CD4-positive, alpha-beta T cell treated with Interleukin-4 for 4 hours (primary cell): ENCODE results near the gene RRAD.

Experiments
- DNase-seq: peaks from one replicate; pipeline ENCODE4 v3.0.0-alpha.2; 2020

RRAD gene

DNA sequence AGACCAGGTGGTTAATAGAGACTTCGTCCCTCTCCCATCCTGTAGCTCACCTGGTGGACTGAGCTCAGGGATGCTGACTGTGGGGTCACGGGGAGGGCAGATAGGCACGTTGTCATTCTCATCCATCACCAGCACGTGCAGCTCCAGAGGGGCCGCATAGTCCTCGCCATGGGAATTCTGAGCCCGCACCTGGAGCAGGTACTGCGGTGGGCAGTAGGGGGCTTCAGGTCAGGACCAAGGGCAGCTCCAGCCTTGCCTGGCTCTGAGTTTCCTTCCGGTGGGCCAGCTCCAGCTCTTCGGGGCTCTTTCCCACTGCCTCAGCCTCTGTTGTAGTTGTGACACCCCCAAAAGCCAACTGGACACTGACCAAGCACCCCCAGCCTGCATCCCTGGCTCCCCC lies 12.3 kb downstream of the RRAD start:
- DNase-seq = no peak

DNA sequence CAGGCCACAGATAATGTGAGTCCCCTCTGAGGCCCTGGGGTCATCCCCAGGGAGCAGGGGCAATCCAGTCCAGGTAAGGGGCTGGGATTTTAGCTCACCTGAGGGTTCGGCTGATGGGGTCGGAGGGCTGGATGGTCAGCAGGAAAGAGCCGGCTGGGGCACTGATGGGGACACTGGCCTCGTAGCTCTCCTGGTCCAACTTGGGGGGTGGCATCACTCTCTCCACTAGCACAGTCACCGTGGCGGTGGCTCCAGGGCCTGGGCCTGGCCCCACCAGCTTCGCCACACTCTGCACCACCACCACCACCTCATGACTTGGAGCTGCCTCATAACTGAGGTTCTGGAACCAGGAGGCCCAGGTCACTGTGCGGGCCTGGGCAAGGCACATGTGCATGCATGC lies 13.5 kb downstream of the RRAD start:
- no peak for DNase-seq

DNA sequence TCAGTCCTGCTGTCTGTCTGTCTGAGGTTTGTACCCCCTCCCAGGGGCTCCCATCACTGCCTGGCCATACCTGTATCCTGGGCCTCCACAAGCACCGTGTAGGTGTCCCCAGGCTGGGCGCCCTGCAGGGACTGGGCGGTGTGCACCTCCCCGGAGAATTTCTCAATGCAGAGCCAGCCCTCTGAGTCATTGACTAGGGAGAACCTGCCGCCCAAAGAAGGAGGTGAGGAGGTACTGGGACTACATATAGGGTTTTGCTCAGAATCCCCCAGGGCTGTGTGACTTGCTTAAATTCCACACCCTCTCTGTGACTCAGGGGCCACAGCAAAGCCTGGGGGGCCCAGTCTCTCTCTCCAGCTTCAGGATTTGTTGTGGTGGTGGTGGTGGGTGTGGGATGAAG lies 14.2 kb downstream of the RRAD start:
- DNase-seq = no peak

DNA sequence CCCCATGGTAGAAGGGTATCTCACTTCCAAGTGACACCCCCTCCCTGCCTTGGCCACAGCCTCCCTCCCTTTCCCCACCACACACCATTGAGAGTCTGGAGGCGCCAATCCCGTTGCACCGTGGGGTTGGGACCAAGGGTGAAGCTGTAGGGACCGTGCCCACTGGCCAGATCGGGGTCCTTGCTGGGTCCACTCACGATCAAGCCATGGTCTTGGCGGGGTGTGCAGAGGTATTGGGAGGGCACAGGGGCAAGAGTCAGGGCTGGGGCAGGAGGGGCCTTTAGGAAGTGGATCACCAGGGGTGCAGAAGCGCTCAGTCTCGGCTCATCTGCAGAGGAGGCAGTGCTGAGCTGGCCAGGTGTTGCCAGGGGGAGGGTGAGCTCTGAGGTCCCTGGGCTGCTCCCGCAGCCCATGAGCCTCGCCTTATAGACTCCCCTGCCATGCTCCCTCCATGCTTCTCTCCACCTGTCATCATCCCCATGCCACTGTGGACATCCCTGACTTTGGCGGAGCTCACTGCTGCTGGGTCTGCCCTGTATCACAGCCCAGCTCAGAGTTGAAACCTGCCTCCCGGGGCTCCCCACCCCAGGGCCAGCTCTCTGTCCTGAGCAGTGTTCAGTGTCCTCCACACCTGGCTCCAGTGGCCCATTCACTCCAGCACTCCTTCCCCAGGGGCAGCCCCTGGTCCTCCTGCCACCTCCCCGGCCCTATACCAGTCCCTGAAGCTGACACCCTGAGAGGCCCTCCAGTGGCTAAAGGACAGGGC lies 15.0 kb downstream of the RRAD start:
- DNase-seq = no peak

- no peak for DNase-seq
These were observed 16.4 kb downstream of the RRAD start for GRCh38 chr16:66908762-66909559.

GRCh38 chr16:66908116-66908515 lies 17.2 kb downstream of the RRAD start:
- DNase-seq = no peak

DNA sequence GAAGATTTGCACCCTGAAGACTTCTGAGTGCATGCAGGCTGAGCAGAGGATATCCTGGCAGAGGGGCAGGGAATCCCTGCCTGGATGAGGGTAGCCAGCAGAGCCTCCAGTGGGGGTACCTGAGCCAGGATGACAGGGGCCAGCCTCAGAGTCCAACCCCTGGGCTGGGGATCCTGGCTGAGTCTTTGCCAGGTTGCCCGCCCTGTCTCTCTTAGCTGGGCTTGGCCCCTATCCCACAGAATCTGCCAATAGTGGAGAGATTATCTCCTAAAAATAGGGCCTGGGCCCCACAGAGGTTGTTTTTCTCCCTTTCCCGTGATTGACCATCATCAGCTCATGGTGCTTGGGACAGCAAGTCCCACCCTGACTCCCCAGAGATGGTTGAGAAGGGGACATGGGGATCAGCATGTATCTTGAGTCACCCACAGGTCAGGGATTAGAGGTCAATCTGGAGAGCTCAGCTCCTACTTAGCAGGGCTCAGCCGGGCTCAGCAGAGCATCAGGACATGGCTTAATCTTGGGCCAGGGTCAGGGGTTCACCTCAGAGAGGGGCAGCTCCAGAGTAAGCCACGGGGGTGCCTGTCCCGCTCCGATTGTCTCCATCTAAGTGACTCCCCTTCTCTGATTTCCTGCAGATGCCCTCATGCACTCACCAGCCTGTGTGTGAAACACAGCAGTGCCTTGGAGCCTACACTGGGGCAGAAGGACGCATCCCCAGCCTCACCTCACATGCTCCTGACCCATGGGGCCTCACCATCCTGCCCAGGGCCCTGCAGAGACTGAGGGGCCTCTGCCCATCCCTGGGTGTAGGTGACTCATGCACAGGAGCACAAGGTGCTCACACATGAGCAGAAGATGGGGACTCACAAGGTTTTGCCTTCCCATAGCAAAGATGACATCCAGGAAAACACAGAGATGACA lies 18.2 kb downstream of the RRAD start:
- no peak for DNase-seq

DNA sequence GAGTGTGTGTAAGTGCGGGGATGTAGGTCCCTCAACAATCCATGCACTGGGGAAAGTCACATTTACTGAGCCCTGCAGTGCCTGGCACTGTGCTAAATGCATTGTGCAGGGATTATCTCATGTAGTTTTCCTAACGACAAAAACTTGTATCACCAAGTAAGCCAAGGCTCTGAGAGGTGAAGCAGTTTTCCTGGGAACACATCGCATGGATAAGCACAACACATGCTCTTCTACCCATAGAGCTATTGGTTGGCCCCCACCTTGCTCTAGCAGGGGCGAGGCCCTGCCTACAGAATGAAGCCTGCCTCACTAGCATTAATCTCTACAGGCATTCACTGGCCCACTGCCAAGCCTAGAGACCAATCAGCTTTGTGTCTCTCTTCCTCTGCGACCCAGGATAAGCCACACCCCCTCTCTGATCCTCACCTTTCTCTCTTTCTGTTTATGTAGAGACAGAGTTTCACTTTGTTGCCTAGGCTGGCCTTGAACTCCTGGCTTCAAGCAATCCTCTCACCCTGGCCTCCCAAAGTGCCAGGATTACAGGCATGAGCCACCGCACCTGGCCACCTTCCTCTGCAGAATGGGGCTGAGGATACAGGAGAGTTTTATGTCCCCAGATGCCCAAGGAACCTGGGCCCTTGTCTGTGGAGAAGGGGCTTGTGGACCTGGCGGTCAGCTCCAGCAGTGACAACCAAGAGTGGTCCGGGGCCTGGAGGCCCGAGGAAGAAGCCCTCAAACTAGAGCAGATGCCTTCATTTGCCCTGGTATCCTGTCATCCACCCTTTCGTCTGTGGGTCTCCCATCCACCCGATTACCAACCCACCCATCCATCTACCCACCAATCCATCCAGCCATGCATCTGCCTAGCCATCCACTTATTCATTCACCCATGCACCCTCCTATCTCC lies 19.4 kb downstream of the RRAD start:
- no peak for DNase-seq

- DNase-seq = no peak
These were observed 20.3 kb downstream of the RRAD start for GRCh38 chr16:66904846-66905632.

DNA sequence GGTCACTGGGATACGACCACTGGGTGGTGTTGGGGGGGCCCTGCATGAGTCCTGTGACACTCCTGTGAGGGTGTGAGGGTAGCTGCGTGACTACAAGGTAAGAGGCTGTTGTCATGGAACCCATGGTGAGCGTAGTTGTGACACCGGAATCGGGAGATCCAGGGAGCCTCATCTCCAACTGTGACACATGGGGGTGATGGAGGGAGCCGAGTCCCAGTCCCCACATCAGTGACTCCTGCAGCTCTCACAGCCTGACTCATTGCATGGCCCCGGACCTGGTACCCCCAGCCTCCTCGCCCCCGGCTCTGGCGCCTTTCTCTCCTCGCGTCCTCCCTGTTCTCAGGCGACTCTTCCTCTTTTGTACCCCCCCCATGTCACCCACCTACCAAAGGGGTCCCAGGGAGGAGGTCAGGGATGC lies 20.9 kb downstream of the RRAD start:
- no peak for DNase-seq

DNA sequence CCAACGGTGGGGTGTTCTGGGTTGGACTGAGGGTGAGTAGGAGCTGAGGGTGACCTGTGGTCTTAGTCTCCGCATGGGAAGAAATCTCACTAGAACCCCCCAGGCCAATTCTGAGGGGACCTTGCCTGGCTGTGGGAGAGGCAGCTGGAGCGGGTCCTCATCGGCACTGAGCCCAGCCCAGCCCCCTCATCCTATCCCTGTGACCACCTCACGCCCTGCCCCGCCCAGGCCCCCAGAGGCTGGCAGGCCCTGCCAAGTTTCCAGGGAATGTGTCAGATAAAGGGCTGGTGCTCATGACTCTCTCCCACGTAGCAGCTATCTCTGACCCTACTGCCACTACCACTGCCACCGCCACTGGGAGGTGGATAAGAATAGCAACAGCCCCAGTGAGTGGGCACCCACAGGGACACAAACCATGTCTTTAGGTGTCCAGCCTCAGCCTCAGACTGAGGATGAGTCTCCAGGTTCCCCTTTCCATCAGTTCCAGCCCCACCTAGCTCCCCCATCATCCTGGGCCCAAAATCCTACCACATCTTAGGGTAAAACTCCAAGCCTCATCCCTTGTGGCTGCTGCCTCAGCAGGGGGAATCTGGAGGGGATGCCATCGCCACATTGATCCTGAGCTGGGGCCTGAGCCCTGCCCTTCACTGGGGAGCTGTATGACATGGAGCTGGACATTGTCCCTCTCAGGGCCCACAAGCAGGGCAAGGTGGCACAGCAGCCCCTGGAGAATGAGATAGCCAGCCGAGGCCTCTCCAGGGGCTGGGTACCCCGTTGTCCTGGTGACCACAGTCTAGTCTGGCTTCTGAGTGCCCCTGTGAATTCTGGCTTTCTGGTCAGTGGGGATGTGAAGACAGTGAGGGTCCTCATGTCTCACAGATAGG lies 21.5 kb downstream of the RRAD start:
- DNase-seq = no peak

- no peak for DNase-seq
These were observed 22.4 kb downstream of the RRAD start for GRCh38 chr16:66902648-66903543.

DNA sequence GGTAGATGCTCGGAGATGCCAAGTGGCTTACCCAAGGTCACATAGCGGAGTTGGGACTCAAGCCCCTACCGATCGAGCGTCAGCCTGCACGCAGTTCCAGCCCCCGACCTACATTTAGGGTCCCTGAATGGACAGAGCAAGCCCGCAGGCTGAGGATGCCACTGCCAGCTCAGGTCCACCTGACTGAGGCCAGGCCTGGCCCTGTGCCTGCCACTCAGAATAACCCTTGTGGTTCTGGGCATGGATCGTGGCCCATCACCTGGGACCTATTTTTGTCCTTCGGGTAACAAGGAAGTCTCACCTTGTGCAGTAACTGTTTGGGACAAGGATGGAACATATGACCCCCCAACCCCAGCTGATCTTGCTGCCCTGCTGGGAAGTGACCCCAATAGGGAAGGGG lies 23.7 kb downstream of the RRAD start:
- DNase-seq = no peak

GRCh38 chr16:66900721-66901441 lies 24.5 kb downstream of the RRAD start:
- DNase-seq = no peak

DNA sequence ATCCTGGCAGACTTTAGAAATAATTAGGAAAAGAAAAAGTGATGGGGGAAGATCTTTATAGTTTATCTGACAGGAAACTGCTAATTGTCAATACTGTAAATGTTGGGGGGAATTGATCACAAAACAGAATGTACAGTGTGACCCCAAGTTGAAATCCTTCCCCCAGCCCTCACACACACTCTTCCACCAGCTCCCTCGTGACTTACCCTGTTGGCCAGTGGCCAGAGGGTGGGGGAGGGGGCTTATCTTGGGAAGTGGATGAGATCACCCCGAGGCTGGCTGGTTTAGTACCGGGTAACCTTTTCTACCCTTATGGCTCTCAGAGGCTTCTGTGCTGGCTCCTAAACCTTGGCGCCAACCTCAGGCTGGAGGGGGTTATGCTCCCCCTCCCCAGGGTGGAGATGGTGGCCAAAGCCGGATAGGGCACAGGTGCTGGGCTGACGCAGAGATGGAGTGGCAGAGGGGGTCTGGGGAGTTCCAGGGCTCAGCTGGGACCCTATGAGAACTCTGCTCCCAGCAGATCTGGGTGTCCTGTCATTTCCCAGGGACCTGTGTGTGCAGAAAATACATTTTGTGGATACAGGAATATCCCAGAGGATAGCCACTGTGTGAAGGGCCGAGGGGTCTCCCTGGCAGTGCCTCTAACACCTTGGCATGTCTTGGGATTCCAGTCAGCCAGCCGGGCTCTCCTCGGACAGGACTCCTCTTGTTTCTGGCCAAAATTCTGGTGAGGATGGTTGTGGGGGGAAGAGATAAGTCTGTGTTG lies 25.2 kb downstream of the RRAD start:
- DNase-seq = no peak

DNA sequence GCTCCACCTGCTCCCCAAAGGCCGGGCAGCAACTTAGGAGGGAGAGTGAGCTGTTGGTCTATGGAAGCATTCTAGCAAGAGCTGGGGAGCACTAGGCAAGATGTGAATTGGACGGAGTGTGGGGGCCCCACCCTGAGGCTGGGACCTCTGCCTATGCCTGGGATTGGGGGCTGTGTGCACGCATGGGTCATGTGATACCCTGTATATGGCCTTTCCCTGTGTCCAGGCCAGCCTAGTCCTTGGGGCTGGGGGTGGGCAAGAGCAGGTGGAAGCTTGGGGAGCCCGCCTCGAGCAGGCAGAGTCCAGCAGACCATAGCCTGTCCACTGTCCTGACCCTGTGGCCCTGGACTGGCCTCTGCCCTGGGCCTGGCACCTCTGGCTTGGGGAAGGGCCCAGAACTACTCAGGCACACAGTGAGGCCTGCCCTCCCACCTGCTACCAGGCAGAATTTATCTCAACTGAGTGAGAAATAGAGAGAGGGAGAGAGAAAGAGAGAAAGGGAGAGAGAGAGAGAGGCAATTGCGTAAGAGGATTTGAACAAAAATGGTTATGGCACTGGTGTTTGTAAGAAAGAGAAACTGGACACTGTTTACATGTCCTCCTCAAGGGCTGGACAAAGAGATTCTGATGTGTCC lies 25.9 kb downstream of the RRAD start:
- no peak for DNase-seq

DNA sequence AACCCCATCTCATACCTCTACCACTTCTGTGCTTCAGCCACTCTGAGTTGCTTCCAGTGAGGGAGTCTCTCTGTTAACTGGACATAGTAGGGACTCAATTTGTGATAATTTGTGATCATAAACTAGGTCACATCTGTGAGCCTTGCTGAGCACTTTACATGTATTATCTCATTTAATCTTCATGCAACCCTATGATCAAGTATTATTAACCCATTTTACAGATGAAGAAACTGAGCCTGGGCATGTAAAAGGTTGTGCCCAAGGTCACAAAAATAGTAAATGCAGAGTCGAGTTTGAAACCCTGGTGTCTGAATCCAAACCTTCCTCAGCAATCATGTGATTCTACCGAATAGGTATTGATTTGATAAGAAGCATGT lies 26.4 kb downstream of the RRAD start:
- no peak for DNase-seq
